Activated CD4-positive, alpha-beta T cell treated with anti-CD3 and anti-CD28 coated beads for 4 hours (primary cell): Measurements from ENCODE around the gene TPD52L1.
"Not testable (repeated sequence)": the region's sequence is repeated elsewhere in the genome, so short reads cannot be mapped to it uniquely, and the experiment has no call there.

Source experiments
- DNase-seq, 2 donors: peaks; one replicate each; pipeline ENCODE4 v3.0.0-alpha.2; 2020

TPD52L1 gene

GRCh38 chr6:125153391-125154117, at the start of gene TPD52L1:
Gene TPD52L1, plus strand, starts transcription at chr6:125153773. Its CDS starts 179 bp downstream, at chr6:125153952.
- peak; percentile 44 to 45 for DNase-seq

- DNase-seq = no peak
These were observed 49.1 kb upstream of the TPD52L1 start for GRCh38 chr6:125104425-125104824.

DNA sequence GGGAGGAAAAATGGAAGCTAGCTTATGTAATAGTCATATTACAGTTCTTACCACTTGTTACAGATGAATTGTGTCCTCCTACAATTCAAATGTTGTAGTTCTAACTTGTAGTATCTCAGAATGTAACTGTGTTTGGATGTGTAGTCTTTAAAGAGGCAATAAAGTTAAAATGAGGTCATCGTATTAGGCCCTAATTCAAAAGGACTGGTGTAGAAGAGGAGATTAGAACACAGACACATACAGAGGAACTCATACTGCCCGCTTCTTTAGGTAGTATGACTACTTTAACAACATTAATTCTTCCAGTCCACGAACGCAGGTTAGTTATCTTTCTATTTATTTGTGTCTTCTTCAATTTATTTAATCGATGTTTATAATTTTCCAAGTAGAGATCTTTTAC, 46.5 kb upstream of the TPD52L1 start:
- no peak for DNase-seq

DNA sequence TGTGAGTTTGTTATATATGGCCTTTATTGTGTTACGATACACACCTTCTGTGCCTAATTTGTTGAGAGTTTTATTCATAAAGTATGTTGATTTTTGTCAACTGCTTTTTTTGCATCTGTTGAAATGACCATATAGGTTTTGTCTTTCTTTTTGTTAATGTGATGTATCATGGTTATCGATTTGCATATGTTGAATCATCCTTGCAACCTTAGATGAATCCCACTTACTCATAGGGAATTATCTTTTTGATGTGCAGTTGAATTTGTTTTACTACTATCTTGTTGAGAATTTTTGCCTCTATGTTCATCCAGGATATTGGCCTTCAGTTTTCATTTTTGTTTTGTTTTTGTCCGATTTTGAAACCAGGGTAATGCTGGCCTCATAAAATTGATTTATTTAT, 45.7 kb upstream of the TPD52L1 start:
- DNase-seq = no peak

DNA sequence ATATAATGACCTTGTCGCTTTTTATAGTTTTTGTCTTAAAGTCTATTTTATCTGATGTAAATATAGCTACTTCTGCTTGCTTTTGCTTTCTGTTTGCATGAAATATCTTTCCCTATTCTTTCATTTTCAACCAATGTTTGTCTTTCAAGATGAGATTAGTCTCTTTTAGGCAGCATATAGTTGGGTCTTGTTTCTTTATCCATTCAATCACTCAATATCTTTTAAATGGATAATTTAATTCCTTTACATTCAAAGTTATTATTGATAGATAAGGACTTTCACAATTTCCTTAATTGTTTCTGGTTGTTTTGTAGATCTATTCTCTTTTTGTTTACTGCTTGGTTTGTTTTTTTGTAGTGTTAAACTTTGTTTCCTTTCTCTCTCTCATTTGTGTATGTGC, 43.5 kb upstream of the TPD52L1 start:
- no peak for DNase-seq

DNA sequence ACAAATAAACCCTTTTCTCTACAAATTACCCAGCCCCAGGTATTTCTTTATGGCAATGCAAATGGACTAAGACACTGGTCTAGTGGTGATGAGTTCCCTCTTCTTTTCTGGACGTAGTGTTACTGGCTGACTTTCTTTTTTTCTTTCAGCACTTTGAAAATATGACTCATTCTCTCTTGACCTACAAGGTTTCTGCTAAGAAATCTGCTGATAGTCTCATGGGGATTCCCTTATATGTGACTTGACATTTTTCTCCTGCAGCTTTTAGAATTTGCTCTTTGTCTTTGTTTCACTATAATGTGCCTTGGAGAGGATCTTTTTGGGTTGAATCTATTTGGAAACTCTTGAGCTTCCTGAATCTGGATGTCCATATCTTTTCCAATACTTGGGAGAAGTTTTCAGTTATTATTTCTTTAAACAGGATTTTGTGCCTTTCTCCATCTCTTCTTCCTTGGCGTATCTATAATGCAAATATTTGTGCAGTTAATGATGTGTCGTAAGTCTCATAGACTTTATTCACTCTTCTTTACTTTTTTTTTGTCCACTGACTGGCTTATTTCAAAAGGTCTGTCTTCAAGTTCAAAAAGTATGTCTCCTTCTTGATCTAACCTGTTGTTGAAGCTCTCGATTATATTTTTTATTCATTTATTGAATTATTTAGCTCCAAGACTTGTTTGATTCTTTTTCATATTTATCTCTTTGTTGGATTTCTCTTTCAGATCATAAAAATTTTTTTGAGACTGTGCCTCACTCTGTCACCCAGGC, 42.2 kb upstream of the TPD52L1 start:
- no peak for DNase-seq

- DNase-seq = no peak
These were observed 40.6 kb upstream of the TPD52L1 start for GRCh38 chr6:125112934-125113333.

DNA sequence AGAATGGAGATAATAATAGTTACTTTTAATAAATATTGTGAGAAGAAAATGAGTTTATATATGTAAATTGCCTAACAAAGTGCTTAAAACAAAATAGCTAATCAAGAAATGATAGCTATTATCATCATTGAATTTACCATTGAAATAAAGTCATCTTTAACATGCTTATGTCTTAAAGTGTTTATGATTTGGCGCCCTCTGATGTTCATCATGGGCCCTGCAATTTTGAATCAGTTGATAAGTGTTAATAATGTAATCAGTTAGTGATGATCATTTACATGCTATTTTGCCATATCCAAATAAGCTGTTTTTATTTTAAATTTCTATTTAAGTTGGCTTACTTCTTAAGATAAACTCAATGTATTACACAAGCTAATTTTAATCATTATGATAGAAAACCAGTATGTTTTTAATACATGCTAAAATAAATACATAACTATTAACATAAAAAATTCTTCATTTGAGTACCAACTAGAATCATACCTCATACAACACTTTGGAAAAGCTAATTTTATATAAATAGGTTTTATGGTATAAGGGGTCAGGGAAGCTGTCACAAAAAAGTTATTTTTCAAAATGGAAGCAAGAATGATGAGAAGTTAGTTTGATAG, 39.2 kb upstream of the TPD52L1 start:
- peak in 1 of 2 donors; percentile 31 for DNase-seq

- DNase-seq = no peak
These were observed 37.4 kb upstream of the TPD52L1 start for GRCh38 chr6:125116170-125116569.

- no peak for DNase-seq
These were observed 36.9 kb upstream of the TPD52L1 start for GRCh38 chr6:125116710-125117109.

DNA sequence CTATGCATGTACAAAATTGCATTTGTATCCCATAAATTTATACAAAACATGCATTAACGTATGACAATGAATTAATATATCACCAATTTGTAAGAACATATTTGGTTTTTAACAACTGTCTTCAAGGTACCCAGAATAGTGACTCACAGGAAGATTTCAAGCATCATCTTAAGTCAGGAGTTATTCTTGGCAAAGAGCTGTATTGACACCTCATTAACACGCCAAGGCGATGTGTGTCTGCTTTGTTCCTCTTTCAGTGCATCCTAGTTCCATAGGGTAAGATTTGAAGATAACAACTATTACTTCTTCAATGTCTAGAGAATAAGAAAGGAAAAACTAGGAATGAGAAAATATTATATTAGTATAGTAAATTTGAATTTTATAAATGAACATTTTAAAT, 35.8 kb upstream of the TPD52L1 start:
- DNase-seq = no peak

DNA sequence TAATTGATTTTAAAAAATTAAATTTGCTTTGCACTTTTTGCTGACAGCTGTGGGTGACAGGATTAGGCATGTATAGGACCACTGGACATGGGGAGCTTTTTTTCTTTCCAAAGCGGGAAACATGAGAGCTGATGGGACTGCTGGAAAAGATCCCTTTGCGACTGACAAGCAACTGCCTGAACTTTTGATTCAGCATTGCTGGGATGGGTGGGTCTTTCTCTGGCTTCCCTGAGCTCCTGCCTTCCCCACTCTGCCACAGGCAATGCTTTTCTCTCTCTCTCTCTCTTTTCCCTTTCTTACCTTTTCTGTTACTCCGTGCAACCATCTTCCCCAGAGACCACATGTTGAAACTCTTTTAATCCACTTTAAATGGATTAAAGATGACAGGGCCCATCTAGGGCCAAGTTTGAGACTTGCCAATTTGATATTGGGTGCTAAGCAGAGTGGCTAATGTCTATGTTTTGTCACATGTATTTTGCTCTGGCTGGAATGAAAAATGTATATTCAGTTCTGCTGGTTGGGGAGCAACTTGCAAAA, 33.5 kb upstream of the TPD52L1 start:
- DNase-seq = no peak

GRCh38 chr6:125121894-125122293, 31.7 kb upstream of the TPD52L1 start:
- DNase-seq = no peak

- no peak for DNase-seq
These were observed 30.5 kb upstream of the TPD52L1 start for GRCh38 chr6:125123051-125123450.

GRCh38 chr6:125123468-125124048, 30.0 kb upstream of the TPD52L1 start:
- no peak for DNase-seq

DNA sequence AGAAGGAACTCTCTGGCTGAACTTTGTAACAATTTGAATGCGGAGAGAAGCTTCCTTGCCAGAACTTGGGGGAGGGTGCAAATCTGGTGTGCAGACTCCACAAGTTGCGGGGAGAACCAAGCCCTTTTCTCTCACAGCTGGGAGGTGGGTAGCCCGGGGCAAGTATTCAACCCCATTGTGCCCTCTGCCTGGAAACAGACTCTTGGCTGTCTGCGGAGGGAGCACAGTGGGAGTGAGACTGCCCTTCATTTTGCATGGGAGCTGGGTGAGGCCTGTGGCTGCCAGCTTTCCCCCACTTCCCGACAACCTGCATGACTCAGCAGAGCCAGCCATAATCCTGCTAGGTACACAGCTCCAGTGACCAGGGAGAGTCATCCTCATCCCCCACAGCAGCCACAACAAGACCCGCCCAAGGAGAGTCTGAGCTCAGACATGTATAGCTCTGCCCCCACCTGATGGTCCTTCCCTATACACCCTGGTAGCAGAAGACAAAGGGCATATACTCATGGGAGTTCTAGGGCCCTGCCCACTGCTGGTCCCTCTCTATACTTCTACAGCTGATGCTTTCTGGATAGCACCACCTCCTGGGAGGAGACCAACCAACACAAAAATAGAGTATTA, 29.4 kb upstream of the TPD52L1 start:
- no peak for DNase-seq

DNA sequence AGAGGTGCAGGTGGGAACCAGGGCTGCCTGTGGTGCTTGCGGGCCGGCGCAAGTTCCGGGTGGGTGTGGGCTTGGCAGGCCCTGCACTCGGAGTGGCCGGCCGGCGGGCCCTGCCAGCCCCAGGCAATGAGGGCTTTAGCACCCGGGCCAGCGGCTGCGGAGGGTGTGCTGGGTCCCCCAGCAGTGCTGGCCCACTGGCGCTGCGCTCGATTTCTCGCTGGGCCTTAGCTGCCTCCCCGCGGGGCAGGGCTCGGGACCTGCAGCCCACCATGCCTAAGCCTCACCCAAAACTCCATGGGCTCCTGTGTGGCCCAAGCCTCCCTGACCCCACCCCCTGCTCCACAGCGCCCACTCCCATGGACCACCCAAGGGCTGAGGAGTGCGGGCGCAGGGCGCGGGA, 27.7 kb upstream of the TPD52L1 start:
- DNase-seq = not testable (repeated sequence)

DNA sequence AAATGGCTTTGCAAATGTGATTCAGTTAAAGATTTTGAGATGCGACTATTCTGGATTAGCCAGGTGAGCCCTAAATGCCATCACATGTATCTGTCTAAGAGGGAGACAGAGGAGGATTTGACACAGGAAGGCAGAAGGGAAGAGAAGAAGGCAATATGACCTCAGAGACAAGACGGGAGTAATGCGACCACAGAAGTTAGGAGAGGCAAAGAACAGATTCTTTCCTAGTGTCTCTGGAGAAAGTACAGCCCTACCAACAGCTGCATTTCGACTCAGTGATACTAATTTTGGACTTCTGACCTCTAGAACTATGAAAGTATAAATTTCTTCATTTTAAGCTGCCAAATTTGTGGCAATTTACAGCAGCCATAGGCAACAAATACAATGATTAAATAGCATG, 24.2 kb upstream of the TPD52L1 start:
- DNase-seq = no peak

DNA sequence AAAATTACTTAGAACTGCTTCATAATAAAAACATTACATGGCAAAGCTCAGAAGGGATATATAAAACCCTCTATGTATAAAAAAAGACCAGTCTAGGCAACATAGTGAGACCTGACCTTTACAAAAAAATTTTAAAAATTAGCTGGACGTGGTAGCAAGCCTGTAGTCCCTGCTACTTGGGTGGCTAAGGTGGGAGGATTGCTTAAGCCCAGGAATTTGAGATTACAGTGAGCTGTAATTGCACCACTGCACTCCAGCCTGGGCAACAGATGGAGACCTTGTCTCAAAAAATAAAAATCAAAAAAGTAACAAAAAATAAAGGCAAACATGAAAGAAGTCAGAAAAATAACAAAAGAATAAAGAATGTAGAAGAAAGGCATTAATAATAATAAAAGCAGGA, 21.5 kb upstream of the TPD52L1 start:
- no peak for DNase-seq

DNA sequence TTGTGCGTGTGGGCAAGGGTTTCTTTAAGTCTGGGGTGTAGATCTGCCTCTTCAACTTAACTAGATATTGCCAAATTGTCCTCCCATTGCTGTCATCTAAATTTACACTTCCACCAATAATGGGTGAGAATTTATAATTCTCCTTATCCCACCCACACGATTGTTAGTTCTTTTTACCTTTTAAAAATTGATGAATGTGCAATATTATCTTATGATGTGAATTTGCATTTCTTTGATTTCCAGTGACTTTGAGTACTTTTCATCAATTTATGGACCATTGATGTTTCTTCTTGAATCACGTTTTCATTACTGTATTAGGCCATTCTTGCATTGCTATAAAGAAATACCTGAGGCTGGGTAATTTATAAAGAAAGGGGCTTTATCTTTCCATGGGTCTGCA, 17.2 kb upstream of the TPD52L1 start:
- no peak for DNase-seq

- DNase-seq = no peak
These were observed 15.5 kb upstream of the TPD52L1 start for GRCh38 chr6:125138083-125138482.

GRCh38 chr6:125140808-125141207, 12.8 kb upstream of the TPD52L1 start:
- no peak for DNase-seq

DNA sequence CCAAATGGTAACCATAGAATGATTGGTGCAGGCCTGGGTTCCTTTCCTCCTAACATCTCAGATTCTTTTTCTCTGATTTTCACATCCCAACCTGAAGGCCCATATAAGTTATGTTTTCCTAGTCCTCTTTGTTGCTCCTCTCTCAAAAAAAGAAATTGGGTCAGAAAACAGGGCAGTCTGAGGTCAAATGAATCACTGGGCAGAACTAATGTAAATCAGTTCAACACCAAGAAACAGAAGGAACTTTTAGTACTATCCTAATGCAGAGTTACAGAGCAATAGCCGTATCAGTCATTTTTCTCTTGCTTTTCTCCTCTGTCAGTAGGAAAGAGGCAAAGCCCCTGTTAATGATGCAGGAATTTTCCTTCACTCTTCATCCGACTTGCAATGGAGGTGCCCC, 11.0 kb upstream of the TPD52L1 start:
- DNase-seq = no peak
